ENCODE measurements around the gene IFI27.

DNA sequence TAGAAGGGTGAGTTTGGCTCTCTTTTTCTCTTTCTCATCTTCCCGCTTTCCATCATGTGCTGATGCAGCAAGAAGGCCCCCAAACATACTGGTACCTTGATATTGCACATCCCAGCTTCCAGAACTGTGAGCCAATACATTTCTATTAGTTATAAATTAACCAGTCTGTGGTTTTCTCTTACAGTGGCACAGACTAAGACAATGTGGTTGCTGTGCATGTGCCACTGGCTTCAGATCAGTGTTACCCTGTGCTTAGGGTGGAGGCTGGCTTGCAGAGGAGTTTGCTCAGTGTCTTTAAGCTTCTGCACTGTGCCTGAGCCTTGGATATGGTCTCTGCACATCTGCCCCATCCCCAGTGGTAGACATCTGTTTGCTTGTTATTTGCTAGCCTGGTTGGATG is 13.3 kb downstream of the IFI27 start:
- TF ChIP-seq, protein P1, sequence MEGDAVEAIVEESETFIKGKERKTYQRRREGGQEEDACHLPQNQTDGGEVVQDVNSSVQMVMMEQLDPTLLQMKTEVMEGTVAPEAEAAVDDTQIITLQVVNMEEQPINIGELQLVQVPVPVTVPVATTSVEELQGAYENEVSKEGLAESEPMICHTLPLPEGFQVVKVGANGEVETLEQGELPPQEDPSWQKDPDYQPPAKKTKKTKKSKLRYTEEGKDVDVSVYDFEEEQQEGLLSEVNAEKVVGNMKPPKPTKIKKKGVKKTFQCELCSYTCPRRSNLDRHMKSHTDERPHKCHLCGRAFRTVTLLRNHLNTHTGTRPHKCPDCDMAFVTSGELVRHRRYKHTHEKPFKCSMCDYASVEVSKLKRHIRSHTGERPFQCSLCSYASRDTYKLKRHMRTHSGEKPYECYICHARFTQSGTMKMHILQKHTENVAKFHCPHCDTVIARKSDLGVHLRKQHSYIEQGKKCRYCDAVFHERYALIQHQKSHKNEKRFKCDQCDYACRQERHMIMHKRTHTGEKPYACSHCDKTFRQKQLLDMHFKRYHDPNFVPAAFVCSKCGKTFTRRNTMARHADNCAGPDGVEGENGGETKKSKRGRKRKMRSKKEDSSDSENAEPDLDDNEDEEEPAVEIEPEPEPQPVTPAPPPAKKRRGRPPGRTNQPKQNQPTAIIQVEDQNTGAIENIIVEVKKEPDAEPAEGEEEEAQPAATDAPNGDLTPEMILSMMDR (conservative IDR thresholded peaks at IDR 0.05; ENCODE audit: low read depth, low read length), result no peak
- TF ChIP-seq POLR2A (IDR thresholded peaks at IDR 0.05; ENCODE audit: low read depth, low read length) (no peak), RCOR1 (IDR thresholded peaks at IDR 0.05; ENCODE audit: insufficient replicate concordance, low read length) (no peak), RAD21 (IDR thresholded peaks at IDR 0.05; ENCODE audit: low read length) (no peak), FOS (IDR thresholded peaks at IDR 0.05; ENCODE audit: low read depth, low read length) (no peak), CEBPB (IDR thresholded peaks at IDR 0.05; ENCODE audit: low read depth, low read length) (no peak), BHLHE40 (IDR thresholded peaks at IDR 0.05; ENCODE audit: low read depth, low read length) (no peak), NFE2L2 (IDR thresholded peaks at IDR 0.05; ENCODE audit: low read depth, low read length) (no peak)
- TF ChIP-seq, protein P2, sequence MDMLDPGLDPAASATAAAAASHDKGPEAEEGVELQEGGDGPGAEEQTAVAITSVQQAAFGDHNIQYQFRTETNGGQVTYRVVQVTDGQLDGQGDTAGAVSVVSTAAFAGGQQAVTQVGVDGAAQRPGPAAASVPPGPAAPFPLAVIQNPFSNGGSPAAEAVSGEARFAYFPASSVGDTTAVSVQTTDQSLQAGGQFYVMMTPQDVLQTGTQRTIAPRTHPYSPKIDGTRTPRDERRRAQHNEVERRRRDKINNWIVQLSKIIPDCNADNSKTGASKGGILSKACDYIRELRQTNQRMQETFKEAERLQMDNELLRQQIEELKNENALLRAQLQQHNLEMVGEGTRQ (IDR thresholded peaks at IDR 0.05; ENCODE audit: low read depth, low read length), result no peak

Measured in IMR-90 (cell line).